ENCODE measurements around the gene FADS6. TPM values are rescaled to one million over a fixed set of nuclear protein-coding genes. Genes with fewer than 3 reads are reported as not detected.

The FADS6 gene
- total and polyA plus RNA-seq, 12 donors: not detected

DNA sequence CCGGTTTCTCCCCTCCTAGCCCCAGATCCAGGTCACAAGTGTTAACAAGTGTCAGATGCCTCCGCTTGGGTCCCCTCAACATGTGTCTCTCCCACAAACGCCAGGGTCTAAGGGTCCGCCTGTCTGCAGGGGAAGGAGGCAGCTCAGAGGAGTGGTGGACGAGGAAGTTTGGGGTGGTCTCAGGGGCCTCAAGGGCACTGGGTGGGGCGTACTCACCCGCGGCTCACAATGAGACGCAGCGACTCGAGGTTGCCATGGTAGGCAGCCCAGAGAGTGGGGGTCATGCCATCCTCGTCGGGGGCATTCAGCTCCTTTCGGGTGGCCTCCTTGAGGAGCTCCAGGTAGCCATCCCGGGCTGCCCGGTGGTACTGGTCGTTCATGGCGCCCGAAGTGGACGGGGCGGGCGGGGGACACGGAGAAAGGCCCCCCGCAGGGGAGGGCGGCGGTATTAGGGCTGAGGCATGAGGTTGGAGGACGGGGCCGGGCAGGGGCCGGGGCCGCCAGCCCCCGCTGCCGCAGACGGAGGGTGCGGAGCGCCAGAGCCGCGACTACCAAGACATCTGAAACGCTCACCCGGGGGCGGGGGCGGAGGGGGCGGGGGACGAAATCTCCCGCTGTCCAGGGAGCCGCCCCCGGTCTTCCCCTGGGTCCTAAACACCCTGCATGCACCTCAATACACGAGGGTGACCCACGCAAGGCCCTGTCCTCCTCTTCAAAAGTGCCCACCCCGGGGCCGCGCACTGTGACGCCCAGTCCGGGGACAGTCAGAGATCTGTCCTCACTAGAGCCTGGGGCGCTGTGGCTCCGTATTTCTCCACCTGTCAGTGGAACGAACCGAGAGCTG, 29.5 kb upstream of the FADS6 start, which contains the start of gene USH1G:
USH1G (minus strand) TSS at position 562 of the 844 bp plus-strand sequence; CDS start at position 380, 182 bp downstream.
- peaks cover 2 to 31% (median 22%) of the 10 kb centered on the region in 9 donors for H3K4me1 ChIP-seq
- 5 to 9% methylated on average over 53 to 57 of the region's 57 CpGs for WGBS, 2 donors
- intact Hi-C loops (cut with DNase I): loop anchor here in 2 of 10 donors (5.0 kb wide), 1 partner anchor 34 kb away; no protein-coding TSS in a partner anchor
- H3K4me3 ChIP-seq: peak within 1 kb of the TSS in 9 of 10 donors; percentile 16 to 46 (median 30)
- DNase-seq (no peak), ATAC-seq (peak in 6 of 8 donors; percentile 8 to 23 (median 14))
- peaks cover 22 to 100% (median 95%) of the 10 kb centered on the region in 7 donors for H3K27me3 ChIP-seq
- H3K27ac ChIP-seq: no peak within 1 kb of the TSS
- TF ChIP-seq CTCF (IDR thresholded peaks at IDR 0.05): no peak
- H3K9me3 ChIP-seq: no peaks in the 10 kb centered on the region
- H3K36me3 ChIP-seq: no peaks in the 10 kb centered on the region

DNA sequence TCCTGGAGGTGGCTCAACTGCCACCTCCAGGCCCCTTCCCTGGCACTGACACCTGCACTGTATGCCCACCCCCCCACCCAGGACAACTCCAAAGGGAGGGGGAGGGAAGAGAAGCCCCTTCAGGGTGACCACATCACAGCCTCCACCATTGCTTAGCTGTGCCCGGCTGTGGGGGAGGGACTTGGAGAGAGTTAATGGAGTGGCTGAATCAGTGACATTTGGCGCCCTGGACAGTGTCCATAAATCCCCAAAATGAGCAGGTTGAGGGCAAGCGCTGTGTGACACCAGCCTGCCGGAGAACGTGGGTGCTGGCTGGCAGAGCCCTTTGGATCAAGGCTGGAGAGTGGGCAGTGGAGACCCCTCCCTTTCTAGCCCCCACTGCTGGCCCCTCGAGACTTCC, 28.7 kb upstream of the FADS6 start:
- WGBS, 2 donors: 57 to 62% methylated on average over 6 of the region's 6 CpGs
- H3K9me3 ChIP-seq: no peaks in the 10 kb centered on the region
- H3K36me3 ChIP-seq: no peaks in the 10 kb centered on the region
- no peak for DNase-seq
- H3K4me1 ChIP-seq: peaks cover 2 to 31% (median 23%) of the 10 kb centered on the region in 9 donors
- ATAC-seq: no peak
- peaks cover 22 to 96% (median 93%) of the 10 kb centered on the region in 7 donors for H3K27me3 ChIP-seq
- H3K4me3 ChIP-seq: no peak overlapping the region
- H3K27ac ChIP-seq: no peak overlapping the region
- intact Hi-C loops (cut with DNase I): loop anchor here in 2 of 10 donors (5.0 kb wide), 1 partner anchor 35 kb away; no protein-coding TSS in a partner anchor
- no peak for TF ChIP-seq CTCF (IDR thresholded peaks at IDR 0.05)

GRCh38 chr17:74921769-74922168, 28.3 kb upstream of the FADS6 start:
- WGBS, 2 donors: 85 to 90% methylated on average over 2 of the region's 2 CpGs

More at GRCh38 chr17:74921769-74922168, 28.3 kb upstream of the FADS6 start:
- no peaks in the 10 kb centered on the region for H3K36me3 ChIP-seq
- peaks cover 22 to 95% (median 89%) of the 10 kb centered on the region in 7 donors for H3K27me3 ChIP-seq
- H3K4me3 ChIP-seq: no peak overlapping the region
- DNase-seq (no peak), ATAC-seq (peak in 1 of 8 donors; percentile 15)
- H3K27ac ChIP-seq: no peak overlapping the region
- intact Hi-C loops (cut with DNase I): loop anchor here in 2 of 10 donors (5.0 kb wide), 1 partner anchor 36 kb away; no protein-coding TSS in a partner anchor
- H3K4me1 ChIP-seq: peaks cover 2 to 32% (median 23%) of the 10 kb centered on the region in 9 donors
- TF ChIP-seq CTCF (IDR thresholded peaks at IDR 0.05): no peak
- H3K9me3 ChIP-seq: no peaks in the 10 kb centered on the region

Data from heart right ventricle (tissue), 16 donors.